Fibroblast of villous mesenchyme (primary cell): ENCODE results near the gene NPAS2. TPM values are rescaled to one million over a fixed set of nuclear protein-coding genes. Genes with fewer than 3 reads are reported as not detected.

Experiments
- DNase-seq: peaks from one replicate; pipeline ENCODE4 v3.0.0-alpha.2; 2010; ENCODE audit warnings: low read depth
- H3K4me3 ChIP-seq: 2 replicates; pipeline ENCODE4 v1.5.1; 2011; ENCODE audit warnings: low read depth, mild to moderate bottlenecking, low read length
- total RNA-seq: library from RNA; depleted of rRNA; stranded (reverse); fragments of >200 nt; gene quantifications from 2 replicates; pipeline ENCODE4 v1.2.3, GENCODE V29; 2012
- TF ChIP-seq, protein P1 (sequence below): IDR thresholded peaks from 2 replicates; pipeline ENCODE4 v1.5.1; 2012; ENCODE audit warnings: low read depth, mild to moderate bottlenecking, low read length; ENCODE audit not compliant: insufficient read depth

NPAS2 gene
- total RNA-seq, 1 donor: 17.3 TPM

GRCh38 chr2:100993294-100993693, 173.4 kb downstream of the NPAS2 start:
- DNase-seq: no peak
- no peak overlapping the region for H3K4me3 ChIP-seq
- TF ChIP-seq, protein P1, sequence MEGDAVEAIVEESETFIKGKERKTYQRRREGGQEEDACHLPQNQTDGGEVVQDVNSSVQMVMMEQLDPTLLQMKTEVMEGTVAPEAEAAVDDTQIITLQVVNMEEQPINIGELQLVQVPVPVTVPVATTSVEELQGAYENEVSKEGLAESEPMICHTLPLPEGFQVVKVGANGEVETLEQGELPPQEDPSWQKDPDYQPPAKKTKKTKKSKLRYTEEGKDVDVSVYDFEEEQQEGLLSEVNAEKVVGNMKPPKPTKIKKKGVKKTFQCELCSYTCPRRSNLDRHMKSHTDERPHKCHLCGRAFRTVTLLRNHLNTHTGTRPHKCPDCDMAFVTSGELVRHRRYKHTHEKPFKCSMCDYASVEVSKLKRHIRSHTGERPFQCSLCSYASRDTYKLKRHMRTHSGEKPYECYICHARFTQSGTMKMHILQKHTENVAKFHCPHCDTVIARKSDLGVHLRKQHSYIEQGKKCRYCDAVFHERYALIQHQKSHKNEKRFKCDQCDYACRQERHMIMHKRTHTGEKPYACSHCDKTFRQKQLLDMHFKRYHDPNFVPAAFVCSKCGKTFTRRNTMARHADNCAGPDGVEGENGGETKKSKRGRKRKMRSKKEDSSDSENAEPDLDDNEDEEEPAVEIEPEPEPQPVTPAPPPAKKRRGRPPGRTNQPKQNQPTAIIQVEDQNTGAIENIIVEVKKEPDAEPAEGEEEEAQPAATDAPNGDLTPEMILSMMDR: no peak

- TF ChIP-seq, protein P1: no peak
- no peak overlapping the region for H3K4me3 ChIP-seq
- DNase-seq: no peak
Measured at GRCh38 chr2:100995309-100996075, 175.6 kb downstream of the NPAS2 start.

GRCh38 chr2:100997509-100998234, 177.7 kb downstream of the NPAS2 start:
- TF ChIP-seq, protein P1: no peak
- no peak overlapping the region for H3K4me3 ChIP-seq
- no peak for DNase-seq

GRCh38 chr2:100998235-100998573, 178.3 kb downstream of the NPAS2 start:
- no peak overlapping the region for H3K4me3 ChIP-seq
- TF ChIP-seq, protein P1: no peak
- peak; percentile 76 for DNase-seq

DNA sequence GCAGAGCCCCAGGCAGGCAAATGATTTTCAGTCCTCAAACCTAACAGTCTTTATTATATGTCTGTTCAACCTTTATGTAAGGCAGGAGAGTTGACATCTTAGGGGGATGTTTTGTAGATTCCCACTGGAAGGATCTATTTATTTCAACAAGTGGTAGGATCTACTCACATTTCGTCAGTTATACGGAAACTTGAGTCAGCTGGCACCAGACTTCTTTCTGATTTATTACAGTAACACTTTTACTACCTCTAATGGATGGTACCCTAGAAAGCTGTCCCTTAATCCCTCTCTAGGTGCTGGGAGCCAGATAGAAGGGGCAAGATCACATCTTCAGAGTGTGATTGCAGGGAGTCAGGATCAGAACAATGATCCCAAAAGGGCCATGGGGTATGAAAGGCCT, 180.1 kb downstream of the NPAS2 start:
- TF ChIP-seq, protein P1: no peak
- DNase-seq: no peak
- H3K4me3 ChIP-seq: no peak overlapping the region

GRCh38 chr2:101001691-101002561, 182.0 kb downstream of the NPAS2 start, which contains the start of gene RPL31:
Gene RPL31 (plus strand): TSS chr2:101002289. CDS start chr2:101002702, 413 bp downstream.
- peak within 1 kb of the TSS; percentile 92 for H3K4me3 ChIP-seq

More at GRCh38 chr2:101001691-101002561, 182.0 kb downstream of the NPAS2 start, which contains the start of gene RPL31:
- TF ChIP-seq, protein P1: no peak
- DNase-seq: peak; percentile 97
